Mesothelial cell of epicardium (in vitro differentiated cells): Measurements from ENCODE around the gene FKBP2. TPM values are rescaled to one million over a fixed set of nuclear protein-coding genes. Genes with fewer than 3 reads are reported as not detected.

Source experiments
- DNase-seq, 2 experiments: peaks; one replicate each; pipeline ENCODE4 v3.0.0; 2021; ENCODE audit warnings: low spot score in 2 of 2; ENCODE audit not compliant: unreplicated experiment in 2 of 2
- H3K27ac Mint-ChIP-seq: 2 replicates; pipeline ENCODE4 v1.8.0; 2021; ENCODE audit warnings: mixed read lengths
- H3K27me3 Mint-ChIP-seq: 2 replicates; pipeline ENCODE4 v1.8.0; 2021; ENCODE audit warnings: low read depth, mixed read lengths
- H3K36me3 Mint-ChIP-seq: 2 replicates; pipeline ENCODE4 v1.8.0; 2021; ENCODE audit warnings: mixed read lengths
- H3K4me1 Mint-ChIP-seq: 2 replicates; pipeline ENCODE4 v1.8.0; 2021; ENCODE audit warnings: mixed read lengths
- H3K4me3 Mint-ChIP-seq: 2 replicates; pipeline ENCODE4 v1.8.0; 2021; ENCODE audit warnings: mild to moderate bottlenecking, moderate library complexity, mixed read lengths
- H3K9me3 Mint-ChIP-seq: 2 replicates; pipeline ENCODE4 v1.8.0; 2021; ENCODE audit warnings: mixed read lengths
- CTCF ChIP-seq: fragments of 200-600 bp; sonication (generic); IDR thresholded peaks from one replicate; pipeline ENCODE4 v1.5.0; 2021; ENCODE audit warnings: antibody characterized with exemption; ENCODE audit not compliant: unreplicated experiment
- total RNA-seq: library from RNA; stranded (reverse); gene quantifications from 3 replicates; pipeline ENCODE4 v1.2.1, GENCODE V29; 2021

FKBP2 gene
- total RNA-seq, 1 donor from 2014 or later: 36.4 TPM

- Mint-ChIP-seq H3K4me3 (peak overlapping the region; percentile 83), H3K27ac (peak overlapping the region; percentile 1), H3K27me3 (no peaks in the 10 kb centered on the region), H3K4me1 (peaks cover 10% of the 10 kb centered on the region), H3K9me3 (no peaks in the 10 kb centered on the region), H3K36me3 (peaks cover 2% of the 10 kb centered on the region)
- DNase-seq: no peak
- no peak for TF ChIP-seq CTCF
These were observed 12.6 kb downstream of the FKBP2 start for GRCh38 chr11:64253481-64253880.

GRCh38 chr11:64254326-64254725, 13.4 kb downstream of the FKBP2 start:
- no peak for DNase-seq
- H3K9me3 Mint-ChIP-seq: no peaks in the 10 kb centered on the region
- H3K4me3 Mint-ChIP-seq: no peak overlapping the region
- peaks cover 10% of the 10 kb centered on the region for H3K4me1 Mint-ChIP-seq
- no peak for TF ChIP-seq CTCF
- peaks cover 6% of the 10 kb centered on the region for H3K36me3 Mint-ChIP-seq
- H3K27ac Mint-ChIP-seq: no peak overlapping the region
- no peaks in the 10 kb centered on the region for H3K27me3 Mint-ChIP-seq

- H3K9me3 Mint-ChIP-seq: no peaks in the 10 kb centered on the region
- no peak for DNase-seq
- H3K4me1 Mint-ChIP-seq: peaks cover 10% of the 10 kb centered on the region
- TF ChIP-seq CTCF: no peak
- H3K4me3 Mint-ChIP-seq: no peak overlapping the region
- H3K27ac Mint-ChIP-seq: no peak overlapping the region
- peaks cover 17% of the 10 kb centered on the region for H3K36me3 Mint-ChIP-seq
- no peaks in the 10 kb centered on the region for H3K27me3 Mint-ChIP-seq
These were observed 14.5 kb downstream of the FKBP2 start for GRCh38 chr11:64255135-64256128.

- Mint-ChIP-seq H3K4me1 (peaks cover 7% of the 10 kb centered on the region), H3K4me3 (no peak overlapping the region), H3K27me3 (no peaks in the 10 kb centered on the region), H3K27ac (no peak overlapping the region), H3K36me3 (peaks cover 17% of the 10 kb centered on the region), H3K9me3 (no peaks in the 10 kb centered on the region)
- DNase-seq: no peak
- no peak for TF ChIP-seq CTCF
These were observed 15.4 kb downstream of the FKBP2 start for GRCh38 chr11:64256300-64256699.

- H3K4me3 Mint-ChIP-seq: no peak overlapping the region
- H3K27ac Mint-ChIP-seq: no peak overlapping the region
- TF ChIP-seq CTCF: no peak
- H3K9me3 Mint-ChIP-seq: no peaks in the 10 kb centered on the region
- peaks cover 24% of the 10 kb centered on the region for H3K36me3 Mint-ChIP-seq
- no peaks in the 10 kb centered on the region for H3K27me3 Mint-ChIP-seq
- peaks cover 2% of the 10 kb centered on the region for H3K4me1 Mint-ChIP-seq
- no peak for DNase-seq
These were observed 17.5 kb downstream of the FKBP2 start for GRCh38 chr11:64258356-64258755.
